Ramos (cell line): ENCODE results near the gene GTF2I.
"Not testable (repeated sequence)": the region's sequence is repeated elsewhere in the genome, so short reads cannot be mapped to it uniquely, and the experiment has no call there.

Experiments used
- in situ Hi-C: fragments of 300-500 bp; cut with MboI; formaldehyde crosslinking; loops from one replicate; pipeline ENCODE4 v1.14.3; 2022; ENCODE audit warnings: low sequenced_read_pairs; ENCODE audit not compliant: unreplicated experiment

Gene GTF2I

DNA sequence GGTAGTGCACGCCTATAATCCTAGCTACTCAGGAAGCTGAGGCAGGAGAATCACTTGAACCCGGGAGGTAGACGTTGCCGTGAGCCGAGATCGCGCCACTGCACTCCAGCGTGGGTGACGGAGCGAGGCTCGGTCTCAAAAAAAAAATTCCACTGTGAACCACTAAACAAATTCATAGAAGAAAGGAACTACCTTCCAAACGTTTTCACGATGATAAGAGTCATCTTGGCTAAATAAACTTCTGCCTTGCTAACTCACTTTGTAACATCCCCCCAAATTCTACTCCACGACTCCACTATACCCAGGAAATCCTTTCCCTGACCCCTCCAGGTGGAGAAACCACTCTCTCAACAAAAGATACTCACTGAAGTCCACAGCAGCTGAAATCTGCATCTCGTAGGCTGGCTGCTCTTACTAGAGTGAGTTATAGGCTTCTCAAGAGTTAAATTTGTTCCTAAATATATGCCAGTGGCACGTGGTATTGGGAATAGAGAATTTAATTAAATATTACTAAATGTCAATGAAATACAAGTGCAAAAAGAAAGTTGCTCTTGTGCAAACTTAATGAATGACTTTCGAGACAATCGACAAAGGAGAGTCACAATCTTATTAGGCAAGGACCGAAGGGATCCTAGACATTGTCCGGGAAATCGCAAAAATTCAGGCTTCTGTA, 1.6 kb upstream of the GTF2I start:
- in situ Hi-C loops: no loop called here

DNA sequence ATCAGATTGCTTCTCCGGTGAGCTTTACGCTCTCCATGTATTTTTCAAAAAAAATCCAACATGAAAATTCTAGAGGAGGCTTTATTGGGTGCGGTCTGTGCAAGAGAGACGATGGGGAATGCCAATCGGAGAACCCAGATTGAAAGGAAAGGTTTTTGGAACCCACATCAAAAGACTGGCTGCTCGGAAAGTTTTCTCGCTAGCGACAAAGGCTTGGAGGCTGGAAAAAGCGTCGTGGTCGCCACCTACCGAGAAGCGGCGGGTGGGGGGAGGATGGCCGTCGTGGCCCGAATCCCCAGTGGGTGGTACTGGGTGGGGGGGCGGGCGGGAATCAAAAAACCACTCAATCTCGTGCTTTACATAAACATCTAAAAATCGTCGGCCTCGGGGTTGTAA, 1.1 kb upstream of the GTF2I start:
- in situ Hi-C loops: no loop called here

DNA sequence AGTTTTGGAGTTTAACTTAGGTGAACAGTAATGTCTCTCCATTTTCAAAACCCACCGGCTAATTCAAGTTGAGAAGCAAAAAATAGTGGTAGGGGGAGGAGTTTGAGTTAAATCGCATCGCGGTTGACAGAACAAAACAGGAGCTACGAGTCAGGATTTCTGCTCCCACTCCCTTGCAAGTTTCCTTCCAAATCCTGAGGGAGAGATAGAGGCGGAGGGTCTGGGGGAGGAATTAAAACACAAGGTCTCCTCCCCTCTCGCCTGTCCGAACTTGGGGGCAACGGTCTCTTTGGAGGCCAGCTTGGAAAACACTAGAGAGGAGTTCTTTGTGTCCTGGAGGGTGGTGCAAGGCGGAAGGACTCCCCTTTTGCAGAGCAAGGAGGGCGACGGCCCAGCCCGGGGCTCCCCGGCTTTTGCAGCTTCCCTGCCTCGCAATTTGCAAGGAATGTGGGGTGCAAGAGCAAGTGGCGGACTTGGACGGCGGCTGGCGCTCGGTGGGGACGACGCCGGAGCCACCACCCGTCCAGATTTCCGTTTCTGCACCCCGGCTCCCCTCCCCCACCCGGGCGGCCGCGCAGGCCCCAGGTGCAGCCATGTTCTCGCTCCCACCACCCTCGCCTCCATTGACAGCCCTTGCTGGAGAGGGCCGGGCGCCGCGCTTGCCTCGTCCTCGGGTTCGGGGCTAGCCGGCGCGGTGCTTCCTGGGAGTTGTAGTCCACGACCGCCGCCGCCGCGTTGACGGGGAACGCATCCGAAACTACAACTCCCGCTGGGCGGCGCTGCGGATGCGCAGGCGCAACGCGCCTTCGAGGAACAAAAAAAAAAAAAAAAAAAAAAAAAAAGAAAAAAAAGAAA, 454 bp upstream of the GTF2I start:
- in situ Hi-C loops: no loop called here

DNA sequence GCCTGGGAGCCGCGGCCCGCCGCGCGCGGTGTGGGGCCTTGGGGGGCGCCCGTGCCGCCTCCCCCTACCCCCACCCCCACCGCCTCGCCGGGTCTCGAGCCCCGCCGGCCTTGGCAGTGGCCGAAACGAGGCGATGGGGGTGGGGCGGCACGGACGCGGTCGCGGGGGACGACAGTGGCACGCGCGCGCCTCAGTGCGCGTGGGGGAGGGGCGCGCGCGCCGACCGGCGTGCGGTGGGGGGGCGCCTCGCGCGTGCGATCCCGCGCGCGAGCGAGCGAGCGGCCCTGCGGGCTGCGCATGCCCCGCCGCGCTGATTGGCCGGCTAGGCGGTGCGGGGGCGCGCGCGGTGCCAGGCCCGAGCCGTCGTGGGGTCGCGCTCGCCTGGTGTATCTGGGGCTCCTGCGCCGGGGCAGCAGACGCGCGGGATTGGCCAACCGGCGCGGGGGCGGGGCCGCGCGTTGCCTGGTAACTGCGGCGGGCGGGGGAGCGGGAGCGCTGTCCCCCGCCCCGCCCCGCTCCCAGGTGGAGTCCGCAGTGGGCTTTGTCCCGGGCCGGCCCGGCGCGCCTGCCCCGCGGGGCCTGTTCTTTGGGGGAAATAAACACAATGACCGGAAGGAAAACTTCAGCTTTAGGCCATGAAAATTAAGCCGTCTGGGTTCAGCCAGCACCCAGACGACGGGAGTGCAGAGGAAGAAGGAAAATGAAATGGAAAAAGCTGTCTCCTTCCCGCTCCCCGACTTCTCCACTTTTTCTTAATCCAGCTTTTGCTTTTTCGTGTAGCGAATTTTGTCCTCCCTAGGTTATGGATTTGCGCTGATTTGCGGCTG, 873 bp downstream of the GTF2I start:
- in situ Hi-C loops: no loop called here

DNA sequence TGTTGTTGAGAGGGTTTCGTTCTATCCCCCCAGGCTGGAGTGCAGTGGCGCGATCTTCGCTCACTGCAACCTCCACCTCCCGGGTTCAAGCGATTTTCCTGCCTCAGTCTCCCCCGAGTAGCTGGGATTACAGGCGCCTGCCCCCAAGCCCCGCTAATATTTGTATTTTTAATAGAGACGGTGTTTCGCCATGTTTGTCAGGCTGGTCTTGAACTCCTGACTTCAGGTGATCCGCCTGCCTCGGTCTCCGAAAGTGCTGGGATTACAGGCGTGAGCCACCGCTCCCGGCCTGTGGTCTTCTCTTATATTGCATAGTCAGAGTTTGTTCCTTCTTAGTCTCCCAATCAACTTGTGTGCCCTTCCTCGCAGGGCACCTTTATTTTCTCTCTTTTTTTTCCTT, 2.7 kb downstream of the GTF2I start:
- in situ Hi-C loops: not testable (repeated sequence)

DNA sequence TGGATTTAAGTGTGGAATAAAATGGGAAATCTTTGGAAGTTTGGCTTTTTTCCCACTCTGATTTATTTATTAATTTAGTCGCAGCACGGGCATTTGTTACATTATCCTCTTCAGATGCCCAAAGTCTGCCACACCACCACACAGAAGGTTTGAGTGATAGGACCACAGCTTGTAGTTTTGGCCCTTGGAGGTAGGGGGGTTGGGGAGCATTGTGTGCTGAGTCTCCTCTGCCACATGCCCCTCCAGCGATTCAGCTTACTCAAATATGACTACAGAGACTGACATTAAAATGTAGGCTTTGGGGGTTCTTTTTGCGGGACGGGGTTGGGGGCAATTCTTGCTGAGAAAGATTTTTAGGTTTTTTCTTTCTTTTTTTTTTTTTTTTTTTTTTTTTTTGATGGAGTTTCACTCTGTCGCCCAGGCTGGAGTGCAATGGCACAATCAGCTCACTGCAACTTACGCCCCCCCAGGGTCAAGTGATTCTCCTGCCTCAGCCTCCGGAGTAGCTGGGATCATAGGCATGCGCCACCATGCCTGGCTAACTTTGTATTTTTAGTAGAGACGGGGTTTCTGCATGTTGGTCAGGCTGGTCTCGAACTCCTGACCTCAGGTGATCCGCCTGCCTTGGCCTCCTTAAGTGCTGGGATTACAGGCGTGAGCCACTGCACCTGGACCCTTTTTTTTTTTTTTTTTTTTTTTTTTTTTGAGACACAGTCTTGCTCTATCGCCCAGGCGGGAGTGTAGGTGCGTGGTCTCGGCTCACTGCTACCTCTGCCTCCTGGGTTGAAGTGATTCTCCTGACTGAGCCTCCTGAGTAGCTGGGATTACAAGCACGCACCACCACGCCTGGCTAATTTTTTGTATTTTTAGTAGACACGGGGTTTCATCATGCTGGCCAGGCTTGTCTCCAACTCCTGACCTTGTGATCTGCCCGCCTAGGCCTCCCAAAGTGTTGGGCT, 4.6 kb downstream of the GTF2I start:
- in situ Hi-C loops: not testable (repeated sequence)

DNA sequence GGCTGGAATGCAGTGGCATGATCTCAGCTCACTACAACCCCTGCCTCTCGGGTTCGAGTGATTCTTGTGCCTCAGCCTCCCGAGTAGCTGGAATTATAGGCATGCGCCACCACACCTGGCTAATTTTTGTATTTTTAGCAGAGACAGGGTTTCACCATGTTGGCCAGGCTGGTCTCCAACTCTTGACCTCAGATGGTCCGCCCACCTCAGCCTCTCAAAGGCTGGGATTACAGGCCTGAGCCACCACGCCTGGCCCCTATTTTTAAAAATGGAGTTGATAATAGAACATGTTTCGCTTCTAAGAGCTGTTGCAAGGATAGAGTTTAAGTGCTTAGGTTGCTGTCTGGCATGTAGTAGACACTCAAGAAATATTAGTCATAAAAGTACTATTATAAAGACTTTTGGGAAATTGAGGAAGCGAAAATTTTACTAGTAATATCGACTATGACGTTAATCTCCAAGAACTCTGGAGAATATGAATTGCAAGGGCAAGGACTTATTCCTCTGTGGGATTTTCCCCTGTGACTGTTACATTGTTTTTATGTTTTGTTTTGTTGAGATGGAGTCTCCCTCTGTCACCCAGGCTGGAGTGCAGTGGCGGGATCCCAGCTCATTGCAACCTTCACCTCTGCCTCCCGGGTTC, 7.9 kb downstream of the GTF2I start:
- in situ Hi-C loops: no loop called here

DNA sequence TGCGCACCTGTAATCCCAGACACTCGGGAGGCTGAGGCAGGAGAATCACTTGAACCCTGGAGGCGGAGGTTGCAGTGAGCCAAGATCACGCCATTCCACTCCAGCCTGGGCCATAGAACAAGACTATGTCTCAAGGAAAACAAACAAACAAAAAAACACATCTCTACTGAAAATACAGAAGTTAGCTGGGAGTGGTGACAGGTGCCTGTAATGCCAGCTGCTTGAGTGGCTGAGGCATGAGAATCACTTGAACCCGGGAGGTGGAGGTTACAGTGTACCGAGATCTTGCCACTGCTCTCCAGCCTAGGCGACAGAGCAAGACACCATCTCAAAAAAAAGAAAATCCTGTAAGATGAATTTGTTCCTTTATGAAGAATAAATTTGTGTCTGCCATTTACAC, 9.5 kb downstream of the GTF2I start:
- in situ Hi-C loops: not testable (repeated sequence)

DNA sequence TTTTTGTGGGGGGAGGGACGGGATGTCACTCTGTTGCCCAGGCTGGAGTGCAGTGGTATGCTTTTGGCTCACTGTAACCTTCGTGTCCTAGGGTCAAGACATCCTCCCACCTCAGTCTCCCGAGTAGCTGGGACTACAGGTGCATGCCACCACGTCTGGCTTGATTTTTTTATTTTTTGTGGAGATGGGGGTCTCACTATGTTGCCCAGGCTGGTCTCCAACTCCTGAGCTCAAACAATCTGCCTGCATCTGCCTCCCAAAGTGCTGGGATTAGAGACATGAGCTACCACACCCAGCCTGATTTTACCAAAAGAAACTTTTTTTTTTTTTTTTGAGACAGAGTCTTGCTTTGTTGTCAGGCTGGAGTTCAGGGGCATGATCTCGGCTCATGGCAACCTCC, 10.0 kb downstream of the GTF2I start:
- in situ Hi-C loops: not testable (repeated sequence)

DNA sequence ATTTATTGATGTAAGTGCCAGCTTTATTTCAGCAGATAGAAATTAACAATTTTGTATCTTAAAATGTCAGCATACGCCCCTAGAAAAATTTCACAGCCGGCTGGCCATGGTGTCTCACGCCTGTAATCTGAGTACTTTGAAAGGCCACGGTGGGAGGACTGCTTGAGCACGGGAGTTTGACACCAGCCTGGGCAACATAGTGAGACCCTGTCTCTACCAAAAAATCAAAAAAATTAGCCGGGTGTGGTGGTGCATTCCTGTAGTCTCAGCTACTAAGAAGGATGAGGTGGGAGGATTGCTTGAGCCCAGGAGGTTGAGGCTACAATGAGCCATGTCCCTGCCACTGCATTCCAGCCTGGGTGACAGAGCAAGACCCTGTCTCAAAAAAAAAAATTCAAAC, 14.1 kb downstream of the GTF2I start:
- in situ Hi-C loops: no loop called here

DNA sequence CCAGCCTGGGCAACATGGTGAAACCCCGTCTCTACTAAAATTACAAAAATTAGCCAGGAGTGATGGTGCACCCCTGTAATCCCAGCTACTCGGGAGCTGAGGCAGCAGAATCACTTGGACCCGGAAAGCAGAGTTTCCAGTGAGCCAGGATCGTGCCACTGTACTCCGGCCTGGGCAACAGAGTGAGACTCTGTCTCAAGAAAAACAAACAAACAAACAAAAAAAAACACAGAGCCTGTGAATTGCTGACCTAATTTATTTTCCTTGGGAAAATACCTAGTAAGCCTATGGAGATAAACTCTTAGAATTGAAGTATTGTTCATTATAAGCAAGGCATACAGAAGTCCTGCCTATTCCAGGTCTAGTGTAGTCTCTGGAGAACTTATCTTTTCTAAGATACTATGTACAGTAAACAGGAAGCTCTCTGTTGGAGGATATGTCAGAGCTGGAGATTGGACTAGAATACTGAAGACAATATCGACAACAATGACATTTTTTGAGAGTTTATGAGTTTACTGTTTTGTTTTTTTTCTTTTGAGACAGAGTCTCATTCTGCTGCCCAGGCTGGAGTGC, 14.9 kb downstream of the GTF2I start:
- in situ Hi-C loops: no loop called here

DNA sequence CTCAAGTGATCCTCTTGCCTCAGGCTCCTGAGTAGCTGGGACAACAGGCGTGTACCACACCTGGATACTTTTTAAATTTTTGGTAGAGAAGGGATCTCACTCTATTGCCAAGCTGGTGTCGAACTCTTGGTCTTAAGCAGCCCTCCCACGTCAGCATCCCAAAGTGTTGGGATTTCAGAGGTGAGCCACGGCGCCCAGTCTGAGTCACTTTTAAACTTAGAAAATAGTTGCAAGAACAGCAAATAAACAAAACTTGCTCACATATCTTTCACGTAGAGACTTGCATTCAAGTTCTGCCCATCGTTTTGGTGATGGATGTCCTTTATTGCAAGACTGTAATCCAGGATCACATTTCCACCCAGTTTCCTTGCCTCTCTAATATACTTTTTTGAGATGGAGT, 16.6 kb downstream of the GTF2I start:
- in situ Hi-C loops: no loop called here

DNA sequence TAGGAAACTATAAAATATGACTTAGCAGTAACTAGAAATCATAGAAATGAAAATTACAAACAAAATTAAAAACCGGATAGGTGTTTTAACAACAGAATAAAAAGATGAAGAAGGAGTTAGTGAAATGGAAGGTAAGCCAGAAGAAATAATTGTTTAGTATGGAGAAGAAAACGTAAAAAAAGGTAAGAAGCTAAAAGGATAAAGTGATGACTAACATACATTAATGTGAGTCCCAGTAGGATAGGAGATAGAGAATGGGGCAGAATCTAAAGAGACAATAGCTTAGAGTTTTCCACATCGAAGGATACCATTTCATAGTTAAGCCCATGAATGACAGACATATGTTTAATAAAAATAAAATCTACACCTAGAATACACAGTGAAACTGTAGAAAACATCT, 25.3 kb downstream of the GTF2I start:
- in situ Hi-C loops: no loop called here

DNA sequence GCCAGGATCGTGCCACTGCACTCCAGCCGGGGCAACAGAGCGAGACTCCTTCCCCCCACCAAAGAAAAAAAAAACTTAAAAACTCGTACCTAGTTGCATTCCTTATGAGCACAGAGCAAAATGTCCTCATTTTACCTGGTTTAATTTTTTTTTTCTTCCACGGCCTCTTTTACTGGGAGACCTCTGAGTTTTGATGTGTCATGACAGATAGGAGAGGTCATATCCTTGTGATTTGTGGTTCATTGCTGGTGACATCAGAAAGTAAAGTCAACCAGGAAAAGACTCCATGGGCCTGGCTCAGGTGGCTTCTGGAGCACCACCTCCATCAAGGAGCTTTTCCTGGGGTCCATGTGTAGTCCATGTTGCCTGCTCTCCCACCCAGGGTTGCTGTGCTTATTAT, 26.3 kb downstream of the GTF2I start:
- in situ Hi-C loops: no loop called here

DNA sequence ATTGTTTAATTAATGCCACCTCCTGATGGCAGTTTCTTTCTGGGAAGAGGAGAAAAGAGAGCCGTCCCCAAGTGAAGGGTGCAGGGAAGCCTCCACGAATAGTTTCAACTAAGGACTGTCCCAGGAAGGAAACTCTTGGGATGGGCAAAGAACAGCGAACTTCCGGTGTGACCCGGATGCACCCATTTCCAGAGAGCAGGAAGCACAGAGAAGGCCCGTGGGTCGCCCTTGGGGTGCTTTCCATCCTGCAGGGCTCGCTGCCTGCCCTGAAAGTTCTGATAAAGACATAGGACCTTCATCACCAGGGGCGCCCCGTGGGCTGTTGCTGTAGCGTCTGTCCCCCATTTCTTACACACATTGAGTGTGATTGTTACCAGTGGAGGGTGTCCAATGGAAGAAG, 27.0 kb downstream of the GTF2I start:
- in situ Hi-C loops: no loop called here

DNA sequence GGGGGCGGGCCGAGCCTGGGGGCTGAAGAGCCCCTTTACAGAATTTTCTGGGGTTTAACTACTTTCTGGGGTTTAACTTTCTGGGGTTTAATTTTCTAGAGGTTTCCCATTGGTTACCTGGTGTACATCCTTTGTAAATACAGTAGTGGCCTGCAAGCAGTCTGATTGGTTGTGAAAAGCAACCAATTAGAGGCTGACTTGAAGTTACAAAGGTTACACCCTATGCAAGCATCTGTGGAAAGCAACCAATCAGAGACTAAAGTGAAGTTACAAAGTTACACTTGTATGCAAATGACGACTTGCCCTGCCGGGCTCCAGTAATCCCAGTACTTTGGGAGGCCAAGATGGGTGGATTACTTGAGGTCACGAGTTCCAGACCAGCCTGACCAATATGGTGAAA, 27.4 kb downstream of the GTF2I start:
- in situ Hi-C loops: no loop called here

DNA sequence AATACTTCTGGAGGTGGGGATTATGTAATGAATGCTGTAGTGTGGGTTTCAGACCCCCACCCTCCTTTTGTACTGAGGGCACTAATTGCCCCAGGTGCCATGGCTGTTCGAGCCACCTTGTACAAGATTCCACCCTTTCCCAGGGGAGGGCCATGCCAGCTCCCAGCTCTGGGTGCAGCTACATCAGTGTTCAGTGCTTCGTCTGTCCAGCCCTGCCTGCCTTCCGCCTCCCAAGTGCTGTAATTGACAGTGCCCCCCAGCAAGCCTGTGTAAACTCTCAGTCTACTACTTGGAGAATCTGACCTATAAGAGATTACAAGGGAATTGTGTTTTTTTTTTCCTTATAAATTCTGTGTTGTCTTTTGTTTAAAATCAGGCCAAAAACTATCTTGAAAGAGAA, 33.0 kb downstream of the GTF2I start:
- in situ Hi-C loops: no loop called here

DNA sequence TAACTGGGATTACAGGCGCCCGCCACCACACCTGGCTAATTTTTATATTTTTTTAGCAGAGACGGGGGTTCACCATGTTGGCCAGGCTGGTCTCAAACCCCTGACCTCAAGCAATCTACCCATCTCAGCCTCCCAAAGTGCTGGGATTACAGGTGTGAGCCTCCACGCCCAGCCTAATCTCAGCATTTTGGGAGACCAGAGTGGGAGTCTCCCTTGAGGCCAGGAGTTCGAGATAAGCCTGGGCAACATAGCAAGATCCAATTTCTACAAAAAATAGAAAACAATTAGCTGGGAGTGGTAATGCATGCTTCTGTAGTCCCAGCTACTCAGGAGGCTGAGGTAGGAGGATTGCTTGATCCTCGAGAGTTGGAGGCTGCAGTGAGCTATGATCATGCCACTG, 46.9 kb downstream of the GTF2I start:
- in situ Hi-C loops: not testable (repeated sequence)

DNA sequence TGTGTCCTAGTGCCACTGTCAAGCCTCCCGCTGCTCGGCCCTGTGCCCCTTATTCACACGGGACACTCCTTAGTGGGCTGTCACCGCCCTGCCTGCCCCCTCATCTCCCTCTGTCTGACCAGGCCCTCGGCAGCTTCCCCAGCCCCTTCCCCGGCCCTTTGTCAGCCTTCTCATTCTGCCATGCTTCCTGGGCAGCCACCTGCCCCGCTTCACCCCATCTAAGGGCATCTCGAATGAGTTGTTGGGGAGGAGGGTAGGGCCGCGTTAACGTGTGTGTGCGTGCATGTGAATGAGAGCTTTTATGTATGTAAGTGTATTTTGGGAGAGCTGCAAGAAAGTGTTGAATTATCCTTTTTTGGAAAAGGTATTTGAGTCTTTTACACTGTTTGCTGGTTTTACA, 49.7 kb downstream of the GTF2I start:
- in situ Hi-C loops: no loop called here
